Activated CD8-positive, alpha-beta memory T cell treated with anti-CD3 and anti-CD28 coated beads, Interleukin-2, amount 50 U/mL, for 48 hours (primary cell): ENCODE measurements around the gene ZNF23.

Source experiments
- DNase-seq: peaks from one replicate; pipeline ENCODE4 v3.0.0-alpha.2; 2020

The ZNF23 gene

DNA sequence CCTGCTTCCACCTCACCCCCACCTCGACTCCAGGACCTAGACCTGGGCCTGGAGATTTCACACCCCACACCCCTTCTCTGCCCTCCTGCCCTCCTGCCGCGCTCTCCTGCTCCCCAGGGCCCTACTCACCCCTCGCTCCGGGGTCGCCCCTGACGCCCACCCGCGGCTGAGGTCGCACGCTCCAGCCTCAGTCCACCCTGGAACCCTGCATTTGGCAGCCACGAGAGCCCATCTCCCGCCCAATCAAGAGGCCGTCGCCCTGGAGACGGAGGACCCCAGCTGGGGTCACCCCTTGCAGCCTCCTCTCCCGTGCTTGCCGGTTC lies 36.3 kb downstream of the ZNF23 start:
- no peak for DNase-seq

DNA sequence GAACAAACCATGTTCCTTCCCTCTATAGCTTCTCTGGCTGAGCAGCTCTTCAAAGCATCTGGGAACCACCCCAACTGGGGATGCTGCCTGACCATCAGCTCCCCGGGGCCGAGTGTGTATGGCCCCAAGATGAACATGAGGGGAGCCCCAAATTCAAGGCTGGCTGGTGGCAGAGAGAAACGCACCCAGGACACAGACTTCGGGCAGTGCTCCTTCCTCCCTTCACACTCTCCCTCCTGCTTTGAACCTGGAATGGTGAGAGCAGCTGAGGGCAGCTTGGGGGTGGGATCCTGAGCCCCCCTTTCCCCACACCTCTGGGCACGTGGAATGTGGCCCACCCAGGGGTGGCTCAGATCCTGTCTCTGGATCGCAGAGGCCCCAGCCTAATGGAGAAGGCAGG lies 37.4 kb downstream of the ZNF23 start:
- no peak for DNase-seq

DNA sequence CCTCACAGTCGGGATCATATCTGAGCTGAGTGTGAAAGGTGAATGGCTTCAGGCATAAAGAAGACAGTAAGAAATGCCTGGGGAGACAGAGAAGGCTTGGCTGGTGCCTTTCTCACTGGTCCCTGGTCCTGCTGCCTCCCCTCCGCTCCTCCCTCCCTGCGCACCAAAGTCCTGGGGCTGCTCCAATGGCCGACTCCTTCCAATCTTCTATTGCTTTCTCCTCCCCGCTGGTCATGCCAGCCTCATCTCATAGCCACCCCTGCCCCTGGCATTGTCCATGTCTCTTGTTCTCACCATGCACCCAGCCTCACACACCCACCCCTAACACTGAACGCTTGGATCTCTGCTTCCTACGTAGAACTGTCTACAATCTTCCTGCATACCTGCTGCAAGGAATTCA lies 38.2 kb downstream of the ZNF23 start:
- no peak for DNase-seq

DNA sequence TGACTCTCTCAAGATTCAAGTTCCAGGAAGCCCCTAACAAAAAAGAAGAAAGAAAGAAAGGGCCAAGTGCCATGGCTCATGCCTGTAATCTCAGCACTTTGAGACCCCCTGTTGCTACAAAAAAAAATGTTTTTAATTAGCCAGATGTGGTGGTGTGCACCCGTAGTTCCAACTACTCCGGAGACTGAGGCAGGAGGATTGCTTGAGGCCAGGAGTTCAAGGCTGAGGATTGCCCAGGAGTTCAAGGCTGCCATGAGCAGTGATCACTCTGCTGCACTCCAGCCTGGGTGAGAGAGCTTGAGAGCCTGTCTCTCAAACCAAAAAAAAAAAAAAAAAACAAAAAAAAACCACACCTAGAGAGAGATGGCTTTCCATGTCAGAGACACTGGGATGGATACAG lies 39.0 kb downstream of the ZNF23 start:
- no peak for DNase-seq

DNA sequence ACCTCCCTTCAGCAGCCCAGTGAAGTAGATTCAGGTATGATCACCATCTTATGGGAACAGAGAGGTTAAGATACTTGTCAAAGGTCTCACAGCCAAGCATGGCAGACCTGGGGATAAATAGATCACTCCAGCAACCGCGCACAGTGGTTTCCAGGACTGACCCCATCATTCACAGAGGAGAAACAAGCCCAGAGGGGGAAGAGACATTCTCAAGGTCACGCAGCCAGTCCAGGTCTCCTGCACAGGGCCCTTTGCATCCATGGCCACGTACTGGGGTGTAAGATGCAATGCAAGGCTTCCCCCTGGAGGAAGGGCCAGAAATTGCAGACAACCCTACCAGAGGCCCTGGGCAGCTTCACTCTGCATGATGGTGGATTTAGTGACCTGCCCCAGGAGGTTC lies 40.1 kb downstream of the ZNF23 start:
- DNase-seq: peak; percentile 60

DNA sequence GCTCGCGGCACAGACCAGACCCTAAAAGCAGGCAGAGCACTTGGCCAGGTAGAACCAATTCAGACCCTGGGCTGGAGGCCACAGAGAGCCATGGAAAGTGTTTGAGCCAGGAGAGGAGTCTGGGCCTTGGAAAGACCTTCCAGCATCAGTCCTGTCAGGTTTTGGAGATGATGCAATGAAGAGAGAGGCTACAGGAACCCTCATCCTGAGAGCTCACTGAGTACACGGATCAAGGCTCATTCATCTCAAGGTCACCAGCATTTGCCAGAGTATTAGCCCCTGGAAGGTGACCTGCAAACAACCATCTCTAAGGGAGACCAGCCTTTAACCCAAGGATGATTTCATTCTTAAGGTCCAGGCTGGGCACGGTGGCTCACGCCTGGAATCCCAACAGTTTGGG lies 48.0 kb downstream of the ZNF23 start:
- no peak for DNase-seq

DNA sequence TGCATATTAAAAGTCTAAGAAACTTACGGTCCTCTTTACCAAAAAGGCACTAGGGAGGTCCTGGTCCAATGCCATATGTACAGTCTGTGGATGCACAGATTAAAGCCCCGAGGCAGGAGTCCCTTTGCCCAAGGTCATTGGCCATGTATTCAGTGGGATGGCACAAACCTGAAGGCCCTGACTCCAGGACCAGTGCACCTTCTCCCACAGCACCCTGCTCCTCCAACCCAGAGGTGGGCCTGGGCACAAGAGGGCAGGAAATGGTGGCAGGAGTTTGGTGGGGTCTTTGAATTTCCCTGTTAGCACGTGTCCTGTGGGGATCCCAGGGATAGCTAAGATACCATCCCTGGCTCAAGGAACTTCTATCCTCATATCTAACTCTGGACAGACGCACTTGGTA lies 48.7 kb downstream of the ZNF23 start:
- DNase-seq: no peak

DNA sequence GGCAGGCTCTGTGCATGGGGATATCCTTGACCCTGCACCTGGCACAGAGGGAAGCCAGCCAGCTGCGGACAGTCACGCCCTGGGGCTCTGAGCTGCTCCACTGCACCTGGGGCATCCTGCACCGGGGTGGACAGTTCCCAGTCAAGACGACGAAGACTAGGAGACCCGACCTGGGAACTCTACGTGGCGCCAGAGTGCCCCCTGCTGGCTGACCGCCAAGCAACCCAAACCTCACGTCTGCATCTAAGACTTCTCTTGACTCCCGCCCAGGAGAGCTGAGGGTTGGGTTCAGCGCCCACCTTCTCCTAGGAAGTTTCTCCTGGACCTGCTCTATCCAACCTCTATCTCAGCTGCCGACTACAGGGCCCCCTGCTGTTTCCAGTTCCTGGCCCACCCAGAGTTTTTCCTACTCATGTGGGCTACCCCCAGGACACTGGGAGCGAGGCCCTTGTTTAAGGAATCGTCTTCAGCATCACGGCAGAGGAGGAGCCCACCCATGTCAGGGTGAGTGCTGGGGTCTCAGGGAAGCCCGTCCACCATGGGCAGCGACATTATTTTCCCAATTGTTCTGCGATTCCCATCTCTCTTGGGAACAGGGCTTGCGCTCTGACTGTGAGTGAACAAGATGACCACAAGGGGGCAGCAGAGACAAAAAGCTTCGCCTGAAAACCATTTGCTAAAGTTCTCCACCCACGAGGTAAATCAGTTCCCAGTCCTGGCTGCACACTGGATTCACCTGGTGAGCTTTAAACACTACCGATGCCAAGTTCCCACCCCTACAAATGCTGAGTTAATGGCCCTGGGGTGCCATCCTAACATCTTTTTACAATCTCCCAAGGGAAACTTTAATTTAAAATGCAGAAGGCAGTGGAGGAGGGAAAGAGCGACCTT lies 49.5 kb downstream of the ZNF23 start:
- peak; percentile 84 for DNase-seq

DNA sequence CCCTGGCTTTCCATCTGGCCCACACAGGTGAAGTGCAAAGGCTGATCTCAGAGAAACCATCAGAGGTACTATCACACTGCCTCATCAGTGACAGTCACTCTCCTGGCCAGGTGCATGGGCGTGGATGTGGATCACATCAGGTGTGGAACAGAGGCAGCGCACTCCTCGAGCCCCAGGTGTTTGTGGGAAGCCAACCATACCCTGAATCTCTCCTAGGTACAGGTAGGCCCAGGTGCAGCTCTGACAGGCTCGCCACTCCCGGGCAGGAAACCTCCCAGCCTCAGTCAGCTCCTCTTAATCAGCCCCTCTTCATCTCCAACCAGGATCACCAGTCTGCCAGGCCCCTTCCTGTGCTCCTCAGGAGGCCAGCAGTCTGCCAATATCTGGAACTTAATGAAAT lies 51.9 kb downstream of the ZNF23 start:
- DNase-seq: no peak

DNA sequence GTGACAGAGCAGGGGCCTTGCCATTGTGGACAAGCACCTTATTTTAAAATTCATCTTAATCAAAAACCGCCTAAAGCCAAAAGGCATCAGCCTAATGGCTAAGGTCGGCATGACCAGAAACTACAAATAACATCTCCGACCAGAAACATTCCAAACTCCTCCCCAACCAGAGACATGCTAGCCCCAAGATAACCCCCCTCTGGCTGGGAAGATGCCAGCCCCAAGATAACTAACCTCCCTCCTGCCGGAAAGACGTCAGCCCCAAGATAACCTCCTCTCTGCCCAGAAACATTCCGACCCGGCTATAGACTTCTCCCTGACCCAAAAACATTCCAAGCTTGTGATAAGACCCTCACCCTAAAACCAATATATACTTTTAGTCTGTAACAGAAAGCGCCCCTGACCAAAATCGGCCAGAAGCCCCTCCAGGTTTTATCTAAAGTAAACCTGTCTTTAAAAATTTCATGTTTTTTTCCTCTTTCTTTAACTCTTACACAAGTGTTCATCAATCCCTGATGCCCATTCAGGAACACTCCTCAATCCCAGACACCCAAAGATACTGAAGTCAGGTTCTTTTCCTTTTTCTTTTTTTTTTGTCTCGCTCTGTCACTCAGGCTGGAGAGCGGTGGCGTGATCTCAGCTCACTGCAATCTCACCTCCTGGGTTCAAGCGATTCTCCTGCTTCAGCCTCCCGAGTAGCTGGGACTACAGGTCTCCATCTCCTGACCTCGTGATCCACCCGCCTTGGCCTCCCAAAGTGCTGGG lies 52.9 kb downstream of the ZNF23 start:
- no peak for DNase-seq

DNA sequence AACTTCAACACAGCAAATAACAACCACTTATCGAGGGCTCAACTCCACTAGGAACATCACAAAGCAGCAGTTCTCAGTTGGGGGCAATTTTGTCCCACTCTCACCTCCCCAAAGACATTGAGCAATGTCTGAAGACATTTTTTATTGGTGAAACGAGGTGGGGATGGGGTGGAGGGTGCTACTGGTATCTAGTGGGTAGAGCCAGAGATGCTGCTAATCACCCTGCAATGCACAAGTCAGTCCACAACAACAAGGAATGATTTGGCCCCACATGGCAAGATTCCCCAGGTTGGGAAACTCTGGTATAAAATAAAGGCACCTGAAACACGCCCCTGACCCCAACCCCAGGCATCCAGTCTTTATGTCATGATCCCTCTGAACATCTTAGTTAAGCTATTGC lies 53.5 kb downstream of the ZNF23 start:
- no peak for DNase-seq

DNA sequence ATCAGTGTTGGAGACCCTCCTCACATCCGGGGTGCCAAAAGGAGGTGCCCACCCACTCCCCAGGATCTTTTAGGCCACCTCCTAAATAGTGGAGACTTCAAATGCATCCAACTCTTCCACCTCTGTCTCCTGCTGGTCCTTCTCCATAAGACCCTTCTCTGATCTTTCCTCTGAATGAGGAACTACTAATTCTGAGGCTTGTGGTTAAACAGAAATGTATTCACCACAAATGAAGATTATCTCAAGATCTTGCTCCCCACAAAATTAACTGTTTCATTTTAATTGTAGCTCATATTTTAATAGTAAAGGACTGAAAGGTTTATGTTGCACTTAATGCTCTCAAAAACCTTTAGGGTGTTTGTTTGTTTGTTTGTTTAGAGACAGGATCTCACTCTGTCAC lies 54.3 kb downstream of the ZNF23 start:
- DNase-seq: no peak

DNA sequence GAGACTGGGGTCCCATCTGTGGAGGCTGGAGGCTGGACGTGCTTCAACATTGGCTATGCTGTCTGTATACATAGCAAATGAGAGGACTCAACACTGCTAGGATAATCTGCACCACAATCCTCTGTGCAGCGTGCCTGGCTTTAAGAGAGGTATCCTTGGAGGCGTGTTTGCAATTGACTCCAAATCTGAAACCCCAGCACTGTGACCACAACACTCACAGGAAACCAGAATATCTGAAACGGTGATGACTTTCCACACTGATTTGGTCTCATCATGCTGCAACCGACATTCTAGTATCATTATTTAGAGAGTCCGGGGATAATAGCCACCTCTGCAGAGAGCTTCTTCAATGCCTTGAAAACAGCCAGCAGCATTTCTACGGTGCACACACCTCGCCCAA lies 55.3 kb downstream of the ZNF23 start:
- DNase-seq: no peak

DNA sequence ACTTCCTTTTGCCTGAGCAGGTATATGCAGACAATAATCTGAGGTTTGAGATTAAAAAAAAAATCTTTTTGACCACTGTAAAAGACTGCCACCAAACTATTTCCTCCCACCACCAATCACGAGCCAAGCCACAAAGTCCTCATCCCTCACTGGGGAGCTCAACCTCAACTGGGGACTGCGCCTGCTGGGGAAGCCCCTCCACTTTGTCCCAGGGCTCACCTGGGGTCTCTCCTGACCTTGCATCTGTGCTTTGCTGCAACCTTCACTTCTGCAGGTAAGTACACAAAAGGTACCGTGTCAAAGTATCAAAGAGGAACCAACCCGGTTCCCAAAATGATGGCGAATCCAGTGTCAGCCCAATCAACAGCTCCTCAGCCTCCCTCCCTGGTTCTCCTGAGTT lies 55.7 kb downstream of the ZNF23 start:
- DNase-seq: no peak

DNA sequence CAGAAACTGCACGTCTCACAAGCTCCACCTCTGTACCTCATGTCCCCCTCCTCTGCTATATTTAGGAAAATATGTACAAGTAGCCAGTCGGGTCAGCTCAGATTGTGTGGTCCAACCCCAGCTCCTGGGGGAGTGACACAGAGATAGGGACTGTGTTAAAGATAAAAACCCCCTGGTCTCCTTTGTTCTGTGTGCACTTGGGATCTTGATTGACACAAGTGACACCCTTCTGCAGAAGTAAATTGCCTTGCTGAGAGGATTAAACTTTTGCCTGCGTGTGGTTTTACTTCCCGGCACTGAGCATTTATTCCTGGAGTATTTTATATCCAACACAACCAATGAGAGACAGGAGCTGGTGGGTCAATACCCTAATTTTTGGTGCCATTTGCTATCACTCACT lies 57.7 kb downstream of the ZNF23 start:
- no peak for DNase-seq

DNA sequence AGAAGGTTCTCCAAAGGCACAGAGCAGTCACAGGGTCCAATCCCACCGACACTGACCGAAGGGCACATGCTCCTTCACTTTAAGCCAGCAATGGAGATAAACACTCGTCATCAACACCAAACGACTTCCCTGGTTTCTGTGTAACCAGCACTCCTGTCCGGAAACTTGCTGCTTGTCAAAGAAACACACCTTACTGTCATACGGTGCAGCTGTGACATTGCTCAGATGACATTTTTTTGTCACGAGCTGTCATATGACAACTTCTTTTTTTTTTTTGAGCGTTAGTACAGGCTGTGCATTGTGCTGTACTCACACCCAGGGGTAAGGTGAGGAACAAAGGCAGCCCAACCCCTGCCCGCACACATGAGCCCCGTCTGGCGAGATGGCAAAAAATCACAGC lies 59.4 kb downstream of the ZNF23 start:
- DNase-seq: no peak

DNA sequence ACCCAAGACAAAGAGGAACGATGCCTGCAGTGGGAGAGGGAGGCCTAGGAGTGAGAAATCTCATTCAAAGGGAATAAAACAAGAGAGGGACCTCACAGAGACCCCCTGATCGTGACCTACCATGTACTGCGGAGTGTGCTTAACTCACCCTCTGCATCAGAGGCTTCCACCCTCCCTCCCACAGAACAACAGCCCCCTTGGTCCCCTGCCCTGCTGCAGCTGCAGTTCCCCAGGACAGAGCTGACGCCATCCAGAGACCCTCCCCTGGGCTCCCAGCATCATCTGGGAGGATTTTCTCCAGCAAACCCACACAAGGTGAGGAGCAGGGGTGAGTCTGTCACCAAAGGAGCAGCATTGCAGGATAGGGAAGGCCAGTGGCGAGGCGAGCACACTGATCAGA lies 60.0 kb downstream of the ZNF23 start:
- DNase-seq: no peak

DNA sequence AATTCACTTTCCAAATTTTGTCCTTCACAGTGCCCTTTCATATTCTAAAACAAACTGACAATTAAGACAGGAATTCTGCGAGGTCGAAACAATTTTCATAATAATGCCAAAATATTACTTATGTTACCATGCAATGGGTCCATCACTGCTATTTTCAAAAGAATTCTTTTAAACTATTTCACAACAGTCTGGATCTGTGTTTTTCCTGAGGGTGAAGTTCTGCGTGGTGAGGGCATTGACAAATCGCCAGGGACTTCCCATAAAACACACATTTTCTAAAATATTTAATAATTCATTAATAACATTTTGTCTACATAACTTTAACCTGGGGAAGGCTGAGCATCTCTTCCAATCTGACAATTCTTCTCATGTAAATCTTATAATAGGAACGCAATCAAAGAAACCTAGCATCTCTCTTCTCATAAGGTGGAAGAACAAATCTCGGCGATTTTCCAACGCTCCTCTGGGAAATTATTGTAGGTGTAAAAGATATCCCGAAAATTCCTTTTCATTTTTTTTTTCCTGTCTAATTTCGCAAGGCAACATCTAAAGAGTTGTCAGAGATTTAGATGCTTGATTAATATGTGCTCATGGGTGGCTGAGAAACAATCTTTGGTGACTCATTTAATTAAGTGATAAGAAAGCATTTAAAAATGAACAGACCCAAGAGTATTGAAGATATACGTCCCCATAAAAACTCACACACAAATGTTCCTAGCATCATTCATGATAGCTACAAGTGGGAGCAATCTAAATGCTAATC lies 62.1 kb downstream of the ZNF23 start:
- no peak for DNase-seq
